Fibroblast of the aortic adventitia (primary cell): ENCODE measurements around the gene SLC6A7. TPM values are rescaled to one million over a fixed set of nuclear protein-coding genes. Genes with fewer than 3 reads are reported as not detected.

ENCODE experiments used
- DNase-seq: peaks from one replicate; pipeline ENCODE4 v3.0.0-alpha.2; 2010; ENCODE audit warnings: low read depth
- H3K4me3 ChIP-seq: 2 replicates; pipeline ENCODE4 v1.5.1; 2011; ENCODE audit warnings: low read depth, mild to moderate bottlenecking, control low read depth, low read length, moderate library complexity
- CTCF ChIP-seq: IDR thresholded peaks from 2 replicates; pipeline ENCODE4 v1.5.1; 2011; ENCODE audit warnings: mild to moderate bottlenecking, low read length, control low read depth, inconsistent platforms; ENCODE audit not compliant: insufficient read depth
- total RNA-seq: library from RNA; depleted of rRNA; stranded (reverse); fragments of >200 nt; gene quantifications from 2 replicates; pipeline ENCODE4 v1.2.3, GENCODE V29; 2012; ENCODE audit warnings: low replicate concordance

Gene SLC6A7
- total RNA-seq, 1 donor: not detected

DNA sequence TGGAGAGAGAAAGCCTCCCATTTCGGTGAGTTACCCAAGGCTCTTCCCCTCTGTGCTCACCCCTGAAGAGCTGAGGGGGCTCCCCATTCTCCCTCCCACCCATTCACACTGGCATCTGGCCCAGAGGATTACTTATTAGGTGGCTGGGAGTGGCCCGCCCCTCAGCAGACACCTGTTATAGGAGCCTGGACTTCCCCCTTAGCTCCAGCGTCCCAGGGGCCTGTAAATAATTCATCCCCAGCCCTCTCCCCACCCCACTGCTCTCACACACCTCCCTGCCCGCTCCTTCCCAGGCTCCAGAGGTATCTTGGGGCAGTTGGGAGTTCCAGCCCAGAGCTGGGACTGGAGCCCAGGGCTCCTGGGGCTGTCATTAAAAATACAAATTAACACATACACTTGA is 11.6 kb upstream of the SLC6A7 start:
- TF ChIP-seq CTCF: no peak
- H3K4me3 ChIP-seq: no peak overlapping the region
- DNase-seq: no peak

DNA sequence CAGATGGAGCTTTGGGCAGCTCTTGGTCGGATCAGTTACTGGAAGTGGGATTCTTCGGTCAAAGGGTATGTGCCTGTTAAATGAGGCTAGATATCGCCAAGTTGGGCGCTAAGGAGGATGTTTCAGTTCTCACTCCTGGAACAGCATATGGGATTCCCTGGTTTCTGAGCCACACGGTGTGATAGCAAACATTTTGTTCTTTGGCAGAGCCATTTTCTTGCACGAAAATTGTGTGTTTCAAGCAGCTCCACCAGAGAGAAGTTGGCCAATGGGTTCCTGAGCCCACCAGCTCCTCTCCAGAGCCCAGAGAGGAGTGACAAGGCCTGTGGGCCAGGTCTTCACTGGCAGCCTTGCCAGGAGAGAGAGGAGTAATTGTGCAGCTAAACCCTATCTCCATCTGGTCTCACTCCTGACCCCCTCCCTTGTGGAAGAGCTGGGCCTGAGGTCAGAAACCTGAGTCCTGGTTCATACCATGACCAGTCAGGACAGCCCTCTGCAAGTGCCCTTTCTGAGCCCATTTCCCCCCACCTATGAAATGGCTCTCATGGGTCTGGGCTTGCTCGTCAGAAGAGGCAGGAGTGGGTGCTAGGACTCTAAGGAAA is 10.7 kb upstream of the SLC6A7 start:
- peak; percentile 20 for DNase-seq
- TF ChIP-seq CTCF: no peak
- H3K4me3 ChIP-seq: no peak overlapping the region

- TF ChIP-seq CTCF: no peak
- H3K4me3 ChIP-seq: no peak overlapping the region
- DNase-seq: peak; percentile 89
Observed at GRCh38 chr5:150180241-150181026, 9.4 kb upstream of the SLC6A7 start.

GRCh38 chr5:150181027-150181426 is 8.8 kb upstream of the SLC6A7 start:
- DNase-seq: peak; percentile 50
- no peak overlapping the region for H3K4me3 ChIP-seq
- TF ChIP-seq CTCF: no peak

DNA sequence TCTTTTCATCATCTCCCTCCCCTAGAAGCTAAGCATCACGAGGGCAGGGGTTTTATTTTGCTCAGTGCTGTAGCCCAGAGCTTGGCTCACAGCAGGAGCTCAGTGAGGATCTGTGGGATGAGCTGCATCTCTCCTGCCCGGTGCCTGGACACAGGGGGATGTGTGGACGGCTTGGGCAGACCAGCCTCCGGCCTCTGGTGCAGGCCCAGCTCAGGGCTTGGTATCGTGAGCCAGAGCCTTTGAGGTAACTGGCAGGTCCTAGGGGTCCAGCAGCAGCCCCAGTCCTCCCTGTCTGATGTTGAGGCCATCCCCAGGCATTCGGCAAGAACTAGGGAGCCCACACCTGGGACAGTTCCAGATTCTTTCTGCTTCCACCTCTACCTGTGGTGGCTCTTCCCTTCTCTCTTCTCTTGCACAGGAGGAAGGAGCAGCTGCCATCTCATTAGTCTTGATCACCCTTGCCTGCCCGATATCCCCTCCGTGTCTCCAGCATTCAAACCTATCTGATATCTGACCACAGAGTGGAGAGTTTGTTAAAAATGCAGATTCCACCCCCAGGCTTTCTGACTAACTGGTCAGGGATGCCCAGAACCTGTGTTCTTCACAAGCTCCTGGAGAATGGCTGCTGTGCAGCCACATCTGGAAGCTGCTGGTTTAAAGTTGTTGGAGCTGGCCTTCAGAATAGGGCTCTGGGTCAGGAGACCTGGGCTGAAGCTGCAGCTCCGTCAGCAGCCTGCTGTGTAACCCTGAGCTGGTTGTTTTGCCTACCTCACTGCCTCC is 7.9 kb upstream of the SLC6A7 start:
- H3K4me3 ChIP-seq: no peak overlapping the region
- TF ChIP-seq CTCF: no peak
- DNase-seq: no peak

DNA sequence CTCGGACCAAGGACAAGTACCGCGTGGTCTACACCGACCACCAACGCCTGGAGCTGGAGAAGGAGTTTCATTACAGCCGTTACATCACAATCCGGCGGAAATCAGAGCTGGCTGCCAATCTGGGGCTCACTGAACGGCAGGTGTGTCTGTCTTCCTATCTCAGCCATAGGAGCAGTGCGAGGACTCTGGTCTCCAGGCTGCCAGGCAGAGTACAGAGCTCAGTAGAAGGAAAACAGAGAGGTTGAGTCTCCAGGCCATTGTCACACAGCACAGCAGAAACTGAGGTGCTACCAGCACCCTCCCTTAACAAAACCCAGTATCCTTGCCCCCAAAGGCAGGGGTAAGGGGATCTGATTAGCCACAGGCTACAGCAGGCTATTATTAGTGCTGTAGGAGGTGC is 7.1 kb upstream of the SLC6A7 start:
- TF ChIP-seq CTCF: no peak
- no peak for DNase-seq

More for the DNA sequence above, 7.1 kb upstream of the SLC6A7 start:
- no peak overlapping the region for H3K4me3 ChIP-seq
